NCI-H1694 treated with DMSO at 0.1 percent for 48 hours (cell line): Measurements from ENCODE around the gene PHKG1.
"Not testable (repeated sequence)": the region's sequence is repeated elsewhere in the genome, so short reads cannot be mapped to it uniquely, and the experiment has no call there.

Experiments
- DNase-seq: peaks from one replicate; lab custom pipeline; 2025; lab: John Stamatoyannopoulos, UW

The PHKG1 gene

DNA sequence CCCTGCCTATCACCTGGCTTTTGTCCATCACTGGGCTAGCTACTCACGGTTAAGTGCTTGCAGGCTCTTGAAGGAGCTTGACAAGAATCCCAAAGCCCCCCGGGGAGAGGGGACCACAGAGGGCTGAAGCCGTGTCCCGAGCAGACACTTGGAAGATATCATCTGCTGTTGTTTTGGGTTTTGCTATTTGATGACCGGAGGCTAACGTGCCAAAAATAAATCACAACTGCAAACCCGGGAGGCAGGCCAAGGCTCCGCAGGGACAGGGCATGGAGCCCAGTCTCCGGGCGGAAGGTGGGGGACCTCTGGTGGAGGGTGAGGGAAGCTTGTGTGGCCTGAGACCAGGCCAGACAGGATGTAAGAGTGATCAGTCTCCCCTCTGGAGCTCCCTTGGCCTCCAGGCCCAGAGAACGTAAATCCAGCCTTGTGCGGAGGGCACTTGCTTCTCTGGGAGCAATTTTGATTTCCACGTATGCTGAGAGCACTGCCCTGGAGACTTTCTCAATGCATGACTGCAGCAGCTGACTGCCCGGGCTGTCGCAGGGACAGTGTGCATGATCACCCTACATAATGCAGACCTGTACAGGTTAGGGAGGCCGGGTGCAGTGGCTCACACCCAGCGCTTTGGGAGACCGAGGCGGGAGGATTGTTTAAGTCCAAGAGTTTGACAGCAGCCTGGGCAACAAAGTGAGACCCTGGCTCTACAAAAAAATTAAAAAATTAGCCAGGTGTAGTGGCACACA lies at the start of gene PHKG1:
Gene PHKG1 (minus strand): TSS at position 164 of the 743 bp plus-strand sequence. CDS start 4,011 bp downstream, outside the sequence.
- peak; percentile 36 for DNase-seq

DNA sequence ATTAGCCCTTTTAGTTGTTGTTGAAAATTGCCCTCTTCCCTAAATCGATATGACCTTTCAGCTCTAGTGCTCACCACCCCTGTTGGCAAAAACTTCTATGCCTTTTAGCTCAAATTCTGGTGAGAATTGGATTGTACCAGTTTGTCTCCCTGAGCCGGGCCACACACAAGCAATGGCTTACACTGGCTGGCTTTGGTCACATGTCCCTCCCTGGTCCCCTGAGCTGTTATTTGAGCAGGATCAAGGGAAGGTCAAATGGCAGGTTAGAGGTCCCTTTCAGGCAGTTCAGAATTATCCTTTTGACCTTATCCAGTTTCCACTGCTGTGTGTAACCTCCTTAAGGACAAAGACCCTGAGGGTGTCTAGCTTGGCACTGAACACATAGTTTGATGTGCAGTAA lies 38.3 kb upstream of the PHKG1 start:
- not testable (repeated sequence) for DNase-seq

DNA sequence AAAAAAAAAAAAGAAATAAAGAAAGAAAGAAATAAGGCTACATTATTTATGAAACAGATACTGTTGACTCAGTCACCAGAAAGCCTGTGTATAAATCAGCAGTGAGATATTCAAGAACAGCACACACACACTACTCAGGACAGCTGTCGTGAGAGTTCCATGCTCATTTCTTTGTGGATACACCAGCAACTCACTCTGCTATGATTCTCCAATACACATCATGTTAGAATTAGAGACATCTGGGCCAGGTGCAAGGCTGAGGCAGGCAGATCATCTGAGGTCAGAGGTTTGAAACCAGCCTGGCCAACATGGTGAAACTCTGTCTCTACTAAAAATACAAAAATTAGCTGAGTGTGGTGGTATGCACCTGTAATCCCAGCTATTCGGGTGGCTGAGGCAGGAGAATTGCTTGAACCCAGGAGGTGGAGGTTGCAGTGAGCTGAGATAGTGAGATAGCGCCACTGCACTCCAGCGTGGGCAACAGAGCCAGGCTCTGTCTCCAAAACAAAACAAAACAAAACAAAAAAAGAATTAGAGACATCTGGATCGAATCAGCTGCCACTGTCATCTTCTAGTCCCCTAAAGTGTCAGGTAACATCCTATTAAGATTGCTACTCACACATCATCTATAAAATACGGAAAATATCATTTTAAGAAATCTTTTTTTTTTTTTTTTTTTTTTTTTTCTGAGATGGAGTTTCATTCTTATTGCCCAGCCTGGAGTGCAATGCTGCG lies 34.7 kb upstream of the PHKG1 start:
- DNase-seq = no peak

DNA sequence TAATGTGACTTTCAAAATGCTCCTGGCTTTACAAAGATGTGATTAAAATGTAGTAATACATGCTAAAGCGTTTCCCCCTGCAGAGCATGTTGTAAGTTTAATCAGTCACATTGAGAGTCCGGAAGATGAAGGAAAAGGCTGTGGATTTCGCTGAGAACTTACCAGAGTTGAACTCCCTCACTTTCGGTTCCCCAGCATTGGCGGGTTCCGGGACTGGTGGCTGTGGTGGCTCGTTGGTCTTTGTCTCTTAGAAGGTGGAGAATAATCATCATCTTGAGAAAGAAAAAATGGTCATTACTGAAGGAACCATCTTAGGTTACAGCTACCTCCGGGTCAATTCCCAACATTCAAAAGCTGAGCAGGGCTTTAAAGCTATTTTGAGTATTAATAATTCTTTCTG lies 33.1 kb upstream of the PHKG1 start:
- DNase-seq = no peak

DNA sequence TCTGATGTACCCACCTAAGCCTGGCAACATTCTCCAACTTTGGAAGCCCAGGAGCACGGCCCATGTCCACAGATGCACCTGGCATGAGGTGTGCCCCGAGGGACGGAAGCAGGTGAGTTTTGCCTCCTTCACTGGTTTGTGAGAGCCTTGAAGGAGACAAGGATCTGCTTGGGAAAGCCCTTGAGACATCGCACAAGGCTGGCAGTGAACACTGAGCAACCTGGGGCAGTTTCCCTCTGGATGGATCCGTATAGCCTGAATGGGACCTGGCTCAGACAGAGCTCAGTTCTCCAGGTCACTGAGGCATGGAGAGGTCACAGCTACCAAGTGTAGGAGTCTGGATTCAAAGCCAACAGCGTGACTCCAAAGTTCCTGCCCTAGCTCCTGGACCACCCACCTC lies 32.2 kb upstream of the PHKG1 start:
- no peak for DNase-seq

DNA sequence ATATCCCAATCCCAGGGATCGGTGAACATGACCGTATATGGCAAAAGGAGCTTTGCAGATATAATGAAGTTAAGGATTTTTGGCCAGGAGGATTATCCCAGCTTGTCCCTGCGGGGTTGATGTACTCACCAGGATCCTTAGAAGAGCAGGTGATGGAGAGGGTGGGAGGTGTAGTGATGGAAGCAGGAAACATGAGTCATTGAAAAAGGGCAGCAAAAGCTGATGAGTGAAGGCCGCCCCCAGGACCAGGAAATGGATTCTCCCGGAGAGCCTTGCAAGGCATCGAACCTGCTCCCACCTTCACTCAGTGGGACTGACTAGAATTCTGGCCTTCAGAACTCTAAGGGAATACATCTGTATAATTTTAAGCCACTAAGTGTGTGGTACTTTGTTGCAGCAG lies 28.7 kb upstream of the PHKG1 start:
- DNase-seq = no peak

DNA sequence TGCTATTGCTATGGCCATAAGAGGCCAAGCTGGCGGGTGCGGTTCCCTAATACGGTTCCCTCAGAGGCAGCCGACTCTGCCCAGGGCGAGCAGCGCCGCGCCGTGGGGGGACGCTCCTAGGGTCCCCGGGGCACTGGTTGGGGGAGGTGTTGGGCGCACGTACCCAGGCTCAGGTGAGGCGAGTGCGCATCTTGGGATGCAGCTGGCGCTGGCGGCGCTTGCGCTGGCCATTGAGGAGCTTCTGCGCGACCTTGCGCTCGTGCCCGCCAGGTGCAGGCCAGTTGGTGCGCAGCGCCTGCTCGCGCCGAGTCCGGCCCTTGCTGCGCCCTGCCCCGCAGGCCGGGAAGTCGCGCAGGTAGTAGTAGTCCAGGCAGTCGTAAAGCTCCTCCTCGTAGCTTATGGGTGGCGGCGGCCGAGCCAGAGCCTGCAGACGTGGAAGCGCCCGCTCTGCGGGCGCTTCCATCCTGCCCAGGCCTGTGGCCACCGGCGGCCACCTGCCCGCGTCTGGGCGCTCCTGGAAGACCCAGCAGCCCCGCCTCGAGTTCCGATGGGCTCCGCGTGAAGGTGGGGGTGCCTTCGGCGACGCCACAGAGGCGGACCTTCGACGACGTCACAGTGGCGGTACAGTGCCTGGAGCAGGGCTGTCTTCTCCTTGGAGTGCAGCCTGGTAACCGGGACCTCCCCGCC lies 23.2 kb upstream of the PHKG1 start, which contains the start of gene NUPR2:
Gene NUPR2 (minus strand): TSS at position 566 of the 687 bp plus-strand sequence. CDS start 103 bp downstream, at position 463.
- DNase-seq = no peak

DNA sequence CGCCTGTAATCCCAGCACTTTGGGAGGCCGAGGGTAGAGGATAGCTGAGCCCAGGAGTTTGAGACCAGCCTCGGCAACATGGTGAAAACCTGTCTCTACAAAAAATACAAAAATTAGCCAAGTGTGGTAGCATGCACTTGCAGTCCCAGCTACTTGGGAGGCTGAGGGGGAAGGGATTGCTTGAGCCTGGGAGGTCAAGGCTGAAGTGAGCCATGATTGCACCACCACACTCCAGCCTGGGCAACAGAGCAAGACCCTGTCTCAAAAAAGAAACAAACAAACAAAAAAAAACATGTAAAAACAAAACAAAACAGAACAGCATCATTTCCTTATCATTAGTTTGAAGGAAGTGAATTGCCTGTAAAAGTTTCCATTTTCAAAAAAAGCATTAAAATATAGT lies 19.5 kb upstream of the PHKG1 start:
- not testable (repeated sequence) for DNase-seq

DNA sequence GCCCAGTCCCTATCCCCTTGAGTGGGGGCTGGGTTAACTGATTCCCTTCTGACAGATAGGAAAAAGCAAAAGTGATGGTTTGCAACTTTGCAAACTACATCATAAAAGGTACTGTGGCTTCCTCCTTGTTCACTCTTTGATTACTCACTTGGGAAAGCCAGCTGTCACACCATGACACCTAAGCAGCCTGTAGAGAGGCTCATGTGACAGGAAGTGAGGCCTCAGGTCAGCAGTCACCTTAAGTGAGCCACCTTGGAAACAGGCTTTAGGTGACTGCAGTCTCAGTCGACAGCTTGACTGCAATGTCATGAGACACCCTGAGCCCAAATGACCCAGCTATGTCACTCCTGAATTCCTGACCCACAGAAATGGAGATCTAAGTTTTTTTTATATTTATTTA lies 17.9 kb upstream of the PHKG1 start:
- no peak for DNase-seq

DNA sequence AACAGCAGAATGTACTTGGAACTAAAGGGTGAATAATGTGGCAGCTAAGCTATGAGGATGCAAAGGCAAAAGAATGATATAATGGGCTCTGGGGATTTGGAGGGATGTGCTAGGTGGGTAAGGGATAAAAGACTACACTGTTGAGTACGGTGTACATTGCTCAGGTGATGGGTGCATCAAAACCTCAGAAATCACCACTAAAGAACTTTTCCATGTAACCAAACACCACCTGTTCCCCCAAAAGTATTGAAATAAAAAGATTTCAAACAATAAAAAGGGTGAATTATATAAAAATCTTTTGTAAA lies 15.2 kb upstream of the PHKG1 start:
- no peak for DNase-seq

DNA sequence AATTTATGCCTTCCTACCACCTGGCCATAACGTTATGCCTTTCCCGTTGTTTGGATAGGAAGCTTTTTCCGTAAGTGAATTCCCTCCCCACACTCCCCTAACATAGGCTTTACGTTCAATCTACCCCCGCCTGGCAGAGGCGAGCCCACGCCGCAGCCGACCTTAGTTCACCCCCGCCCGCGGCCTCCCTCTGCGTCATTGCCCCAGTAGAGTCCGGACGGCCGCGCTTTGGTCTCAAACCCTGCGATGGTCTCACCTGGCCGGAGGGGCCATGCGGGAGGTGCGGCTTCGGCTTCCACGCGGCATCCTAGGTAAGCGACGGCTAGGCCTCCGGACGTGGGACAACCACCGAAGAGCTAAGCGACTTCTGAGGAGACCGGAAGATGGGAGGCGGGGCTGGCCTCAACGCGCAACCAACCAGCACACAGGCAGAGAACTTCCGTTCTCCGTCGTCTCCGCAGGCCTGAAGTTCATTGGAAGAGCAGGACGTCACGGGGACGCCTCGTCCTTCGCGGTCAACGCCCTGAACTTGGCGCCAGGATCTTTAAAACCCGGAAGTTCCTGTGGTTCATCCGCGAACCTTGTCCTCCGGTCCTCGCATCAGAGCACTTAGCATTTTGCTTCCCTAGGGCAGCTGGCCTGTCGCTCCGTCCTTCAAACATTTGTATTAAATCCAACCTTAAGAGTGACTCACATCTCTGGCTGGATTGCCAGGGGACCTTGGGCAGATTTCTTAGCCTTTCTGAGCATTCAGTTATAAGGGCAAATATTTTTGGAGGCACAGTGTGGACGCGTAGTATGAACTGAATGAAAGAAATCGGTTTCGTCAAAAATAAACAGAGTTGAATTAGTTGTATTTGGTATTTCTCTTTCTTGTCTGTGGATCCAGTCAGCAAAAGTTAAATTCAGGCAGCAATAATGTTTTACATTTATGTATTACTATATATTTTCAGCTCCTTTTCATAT lies 13.6 kb upstream of the PHKG1 start, which contains the start of gene CHCHD2:
Gene CHCHD2 (minus strand): TSS at position 369 of the 966 bp plus-strand sequence. CDS start 63 bp downstream, at position 306.
- peak; percentile 98 for DNase-seq

DNA sequence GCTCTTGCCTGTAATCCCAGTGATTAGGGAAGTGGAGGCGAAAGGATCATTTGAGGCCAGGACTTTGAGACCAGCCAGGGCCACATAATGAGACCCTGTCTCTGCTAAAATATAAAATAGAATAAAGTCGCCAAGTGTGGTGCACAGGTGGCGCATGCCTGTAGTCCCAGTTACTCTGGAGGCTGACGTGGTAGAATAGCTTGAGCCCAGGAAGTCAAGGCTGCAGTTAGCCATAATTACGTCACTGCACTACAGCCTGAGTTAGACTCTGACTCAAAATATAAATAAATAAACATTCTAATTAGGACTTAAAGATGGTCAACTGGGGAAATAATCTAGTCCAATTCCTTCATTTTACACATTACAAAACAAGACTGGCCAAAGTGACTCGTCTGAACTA lies 12.8 kb upstream of the PHKG1 start:
- no peak for DNase-seq

DNA sequence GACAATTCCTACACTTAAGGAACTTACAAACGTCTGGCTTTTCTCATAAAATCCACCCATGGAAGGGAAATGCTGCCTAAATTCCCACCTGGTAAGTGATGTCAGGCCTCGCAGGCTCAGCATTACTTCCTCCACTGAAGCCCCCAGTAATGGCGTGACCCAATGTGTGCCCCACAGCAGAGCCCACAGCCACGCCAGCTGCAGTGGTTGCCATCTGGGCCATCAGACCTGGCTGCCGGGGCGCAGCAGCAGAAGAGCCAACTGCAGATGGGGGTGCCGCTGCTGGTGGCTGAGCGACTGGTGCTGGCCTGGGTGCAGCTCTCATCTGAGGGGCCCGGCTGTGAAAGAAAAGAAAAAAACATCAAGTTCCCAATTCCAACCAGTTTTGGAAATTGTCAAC lies 11.4 kb upstream of the PHKG1 start:
- not testable (repeated sequence) for DNase-seq

DNA sequence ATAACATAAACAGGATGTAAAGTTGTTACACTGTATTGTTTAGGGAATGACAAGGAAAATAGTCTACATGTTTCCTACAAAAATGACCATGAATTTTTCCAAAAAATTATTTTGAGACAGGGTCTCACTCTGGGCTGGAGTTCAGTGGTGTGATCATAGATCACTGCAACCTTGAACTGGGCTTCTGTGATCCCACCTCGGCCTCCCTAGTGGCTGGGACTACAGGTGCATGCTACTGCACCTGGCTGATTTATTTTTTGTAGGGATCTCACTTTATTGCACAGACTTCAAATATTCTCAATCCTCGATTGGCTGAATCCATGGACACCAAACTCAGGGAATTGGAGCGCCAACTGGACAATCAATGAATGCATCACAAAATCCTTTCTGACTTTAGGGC lies 6.9 kb upstream of the PHKG1 start:
- no peak for DNase-seq

DNA sequence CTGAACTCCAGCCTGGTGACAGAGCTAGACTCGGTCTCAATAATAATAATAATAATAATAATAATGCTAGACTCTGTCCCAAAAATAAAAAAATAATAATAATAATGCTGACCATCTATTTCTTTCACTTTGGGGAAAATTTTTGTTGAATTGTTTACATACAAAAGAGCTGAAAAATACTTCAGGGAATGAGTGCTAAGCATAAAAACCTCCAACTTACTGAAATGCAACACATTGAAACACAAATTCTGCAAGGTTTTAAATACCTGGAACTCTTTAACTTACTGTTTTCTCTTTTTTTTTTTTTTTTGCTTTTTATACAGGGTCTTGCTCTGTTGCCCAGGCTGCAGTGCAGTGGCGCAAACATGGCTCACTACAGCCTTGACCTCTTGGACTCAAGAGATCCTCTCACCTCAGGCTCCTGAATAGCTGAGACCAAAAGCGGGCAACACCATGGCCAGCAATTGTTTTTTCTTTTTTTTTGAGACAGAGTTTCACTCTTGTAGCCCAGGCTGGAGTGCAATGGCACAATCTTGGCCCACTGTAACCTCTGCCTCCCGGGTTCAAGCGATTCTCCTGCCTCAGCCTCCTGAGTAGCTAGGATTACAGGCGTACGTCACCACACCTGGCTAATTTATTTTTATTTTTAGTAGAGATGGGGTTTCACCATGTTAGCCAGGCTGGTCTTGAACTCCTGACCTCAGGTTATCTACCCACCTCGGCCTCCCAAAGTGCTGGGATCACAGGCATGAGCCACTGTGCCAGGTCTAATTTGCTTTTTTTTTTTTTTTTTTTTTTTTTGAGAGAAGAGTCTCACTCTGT lies 5.6 kb upstream of the PHKG1 start:
- DNase-seq = not testable (repeated sequence)

DNA sequence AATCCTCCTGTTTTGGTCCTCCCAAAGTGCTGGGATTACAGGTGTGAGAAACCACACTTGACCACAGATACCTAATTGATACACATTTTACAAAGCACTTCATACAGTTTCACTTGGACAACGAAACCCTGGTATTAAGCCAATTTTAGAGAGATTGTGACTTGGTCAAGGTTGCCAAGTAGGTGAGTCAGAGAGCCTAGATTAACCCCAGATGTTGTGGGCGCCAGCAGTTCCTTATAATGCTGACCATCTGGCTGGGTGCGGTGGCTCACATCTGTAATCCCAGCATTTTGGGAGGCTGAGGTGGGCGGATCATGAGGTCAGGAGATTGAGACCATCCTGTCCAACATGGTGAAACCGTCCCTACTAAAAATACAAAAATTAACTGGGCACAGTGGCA lies 4.9 kb upstream of the PHKG1 start:
- no peak for DNase-seq

DNA sequence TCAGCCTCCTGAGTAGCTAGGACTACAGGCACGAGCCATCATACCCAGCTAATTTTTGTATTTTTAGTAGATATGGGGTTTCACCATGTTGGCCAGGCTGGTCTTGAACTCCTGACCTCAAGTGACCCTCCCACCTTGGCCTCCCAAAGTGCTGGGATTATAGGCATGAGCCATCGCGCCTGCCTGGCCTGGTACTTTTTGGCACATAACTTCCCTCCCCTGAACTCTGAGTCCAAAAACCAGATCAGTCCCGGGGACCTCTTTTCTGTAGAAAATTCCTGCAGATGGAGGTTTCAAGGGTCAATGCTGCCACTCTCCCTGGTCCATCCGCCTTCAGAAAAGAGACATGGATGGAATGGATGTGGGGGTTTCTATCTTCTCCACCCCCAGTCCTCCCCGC lies 364 bp downstream of the PHKG1 start:
- not testable (repeated sequence) for DNase-seq

DNA sequence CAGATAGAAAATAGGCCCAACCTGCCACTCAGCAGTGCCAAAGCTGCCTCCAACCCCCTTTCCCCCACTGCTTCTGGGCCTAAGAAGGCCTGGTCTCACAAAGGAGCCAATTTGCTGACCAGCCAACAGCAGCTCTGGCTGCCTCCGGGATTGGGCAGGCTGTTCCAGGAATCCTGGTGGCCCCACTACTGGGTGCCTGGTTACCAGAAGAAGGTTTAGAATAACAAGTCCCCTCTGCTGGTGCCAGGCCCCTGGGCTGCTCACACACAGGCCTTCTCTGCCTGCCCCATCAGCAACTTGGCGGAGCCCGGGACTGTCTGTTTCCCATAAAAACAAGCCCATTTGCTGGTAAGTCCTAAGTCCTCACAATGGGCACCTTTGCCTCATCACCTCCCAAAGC lies 1.2 kb downstream of the PHKG1 start:
- no peak for DNase-seq

DNA sequence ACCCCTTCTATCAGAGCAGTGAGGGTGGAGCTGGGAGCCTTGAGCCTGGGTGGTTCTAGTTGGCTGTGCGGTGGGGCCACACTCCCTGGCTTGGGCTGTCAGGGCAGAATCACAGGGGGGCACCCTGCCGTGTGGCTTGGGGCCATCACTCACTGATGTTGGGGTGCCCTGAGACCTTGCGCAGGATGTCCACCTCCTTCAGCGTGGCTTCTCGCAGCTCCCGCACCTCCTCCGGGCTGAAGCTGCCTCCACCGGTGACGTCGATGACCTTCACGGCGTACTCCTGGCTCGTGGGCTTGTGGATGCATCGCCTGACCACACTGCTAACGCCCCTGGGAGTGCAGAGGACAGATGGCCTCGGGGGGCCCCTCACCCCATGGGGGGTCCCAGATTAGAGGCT lies 5.3 kb downstream of the PHKG1 start:
- DNase-seq = no peak

DNA sequence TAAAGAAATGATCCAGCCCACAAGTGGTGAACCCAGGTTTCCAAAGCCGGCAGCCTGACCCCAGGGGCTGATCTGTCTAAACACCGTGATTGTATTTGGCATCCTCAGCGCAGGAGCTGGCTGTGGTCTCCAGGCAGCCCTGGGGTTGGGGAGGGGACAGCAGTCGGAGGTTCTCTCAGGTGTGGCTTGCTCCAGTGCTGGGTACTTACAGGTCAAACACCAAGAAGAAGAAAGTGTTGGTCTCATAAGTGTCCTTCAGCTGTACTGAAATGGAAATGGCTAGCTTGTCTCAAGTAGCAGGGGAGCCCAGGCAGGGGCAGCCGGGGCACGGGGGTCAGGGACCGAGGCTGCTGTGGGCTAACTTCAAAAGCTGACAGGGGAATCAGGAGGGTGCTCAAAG lies 6.0 kb downstream of the PHKG1 start:
- no peak for DNase-seq
